HG03378 (cell line): Measurements from ENCODE around the gene PERP.

Source experiments
- ATAC-seq: cut with Tn5 transposase; IDR thresholded peaks from one replicate; pipeline ENCODE4 v1.9.1; 2021; ENCODE audit warnings: mild to moderate bottlenecking, moderate library complexity; ENCODE audit not compliant: unreplicated experiment

The PERP gene

DNA sequence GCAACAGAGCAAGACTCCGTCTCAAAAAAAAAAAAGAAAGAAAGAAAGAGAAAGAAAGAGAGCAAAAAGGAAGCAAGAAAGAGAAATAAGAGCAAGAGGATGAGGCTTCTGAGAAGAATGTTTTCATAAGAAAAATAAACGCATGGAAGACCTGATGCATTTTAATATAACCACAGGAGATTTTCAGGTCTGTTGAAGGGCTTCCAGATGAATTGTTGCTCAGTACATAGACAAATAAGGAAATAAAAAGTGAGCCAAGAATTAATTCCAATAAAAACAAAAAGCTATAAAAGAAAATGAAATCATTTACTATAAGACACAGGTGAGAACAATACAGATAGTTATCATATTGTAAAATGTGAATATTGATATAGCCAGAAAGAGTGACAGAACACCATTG lies 43.5 kb downstream of the PERP start:
- no peak for ATAC-seq

DNA sequence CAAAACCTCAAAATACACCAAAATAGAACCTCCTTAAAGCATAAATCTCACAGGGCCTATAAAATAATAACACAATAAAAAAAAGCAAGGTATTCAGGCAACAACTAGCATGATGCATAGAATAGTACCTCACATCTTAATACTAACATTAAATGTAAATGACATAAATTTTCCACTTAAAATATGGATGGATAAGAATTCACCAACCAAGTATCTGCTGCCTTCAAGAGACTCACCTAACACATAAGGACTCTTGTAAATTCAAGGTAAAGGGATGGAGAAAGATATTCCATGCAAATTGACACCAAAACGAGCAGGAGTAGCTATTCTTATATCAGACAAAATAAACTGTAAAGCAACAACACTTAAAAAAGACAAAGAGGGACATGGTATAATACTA lies 52.2 kb downstream of the PERP start:
- ATAC-seq: no peak

- ATAC-seq: no peak
Observed at GRCh38 chr6:138052783-138053182, 54.4 kb downstream of the PERP start.

DNA sequence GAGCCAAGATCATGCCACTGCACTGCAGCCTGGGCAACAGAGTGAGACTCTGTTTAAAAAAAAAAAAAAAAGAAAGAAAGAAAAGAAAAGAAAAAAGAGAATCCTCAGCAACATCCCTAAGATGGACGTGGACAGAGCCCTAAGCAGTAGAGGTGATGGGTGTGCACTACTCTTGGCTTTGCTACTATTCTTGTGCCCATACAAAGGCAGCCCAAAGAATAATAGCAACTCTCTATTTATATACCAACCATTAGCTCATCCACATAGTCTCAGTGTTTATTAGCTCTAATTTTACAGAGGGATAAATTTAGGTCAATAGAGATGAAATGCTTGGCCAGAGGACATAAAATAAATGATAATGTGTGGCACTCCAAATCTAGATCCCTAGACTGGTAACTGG lies 62.2 kb downstream of the PERP start:
- ATAC-seq: no peak

DNA sequence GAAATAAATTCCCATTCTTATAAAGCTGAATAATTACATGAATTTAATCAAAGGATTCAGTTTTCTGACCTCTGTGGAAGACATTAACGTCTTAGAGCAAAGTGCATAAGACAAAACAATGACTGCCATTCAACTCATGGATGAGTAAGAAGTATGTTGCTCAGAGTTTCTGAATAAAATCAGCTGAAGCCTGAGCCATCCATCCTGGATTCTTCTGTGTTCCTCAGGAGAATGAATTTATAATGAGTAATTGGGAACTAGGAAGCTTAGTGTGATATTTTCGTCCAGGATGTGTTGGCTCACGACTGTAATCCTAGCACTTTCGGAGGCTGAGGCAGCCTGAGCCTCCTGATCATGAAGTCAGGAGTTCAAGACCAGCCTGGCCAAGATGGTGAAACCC lies 62.8 kb downstream of the PERP start:
- no peak for ATAC-seq
